Measurements from ENCODE around the gene SLC22A14.

Gene SLC22A14

DNA sequence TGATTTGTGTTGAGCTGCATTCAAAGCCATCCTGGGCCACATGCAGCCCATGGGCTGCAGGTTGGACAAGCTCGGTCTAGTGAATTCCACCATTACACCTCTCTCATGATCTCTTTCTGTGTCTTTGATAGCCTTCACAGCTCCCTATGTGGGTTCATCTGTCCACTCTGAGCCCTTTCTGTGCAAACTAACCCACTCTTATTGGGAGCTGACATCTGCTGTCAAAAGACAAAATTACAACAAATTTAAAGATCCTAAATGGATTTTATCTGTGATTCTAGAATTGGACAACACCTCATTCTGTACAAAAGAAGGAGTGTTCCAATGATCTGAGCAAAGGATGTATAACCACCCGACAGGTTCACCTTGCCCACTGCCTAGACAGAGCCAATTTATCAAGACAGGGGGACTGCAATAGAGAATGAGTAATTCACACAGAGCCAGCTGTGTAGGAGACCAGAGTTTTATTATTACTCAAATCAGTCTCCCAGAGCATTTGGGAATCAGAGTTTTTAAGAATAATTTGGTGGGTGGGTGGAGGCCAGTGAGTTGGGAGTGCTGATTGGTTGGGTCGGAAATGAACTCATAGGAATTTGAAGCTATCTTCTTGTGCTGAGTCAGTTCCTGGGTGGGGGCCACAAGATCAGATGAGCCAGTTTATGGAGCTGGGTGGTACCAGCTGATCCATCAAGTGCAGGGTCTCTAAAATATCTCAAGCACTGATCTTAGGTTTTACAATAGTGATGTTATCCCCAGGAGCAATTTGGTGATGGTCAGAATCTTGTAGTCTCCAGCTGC, 61.9 kb downstream of the SLC22A14 start:
- DNase-seq = no peak

DNA sequence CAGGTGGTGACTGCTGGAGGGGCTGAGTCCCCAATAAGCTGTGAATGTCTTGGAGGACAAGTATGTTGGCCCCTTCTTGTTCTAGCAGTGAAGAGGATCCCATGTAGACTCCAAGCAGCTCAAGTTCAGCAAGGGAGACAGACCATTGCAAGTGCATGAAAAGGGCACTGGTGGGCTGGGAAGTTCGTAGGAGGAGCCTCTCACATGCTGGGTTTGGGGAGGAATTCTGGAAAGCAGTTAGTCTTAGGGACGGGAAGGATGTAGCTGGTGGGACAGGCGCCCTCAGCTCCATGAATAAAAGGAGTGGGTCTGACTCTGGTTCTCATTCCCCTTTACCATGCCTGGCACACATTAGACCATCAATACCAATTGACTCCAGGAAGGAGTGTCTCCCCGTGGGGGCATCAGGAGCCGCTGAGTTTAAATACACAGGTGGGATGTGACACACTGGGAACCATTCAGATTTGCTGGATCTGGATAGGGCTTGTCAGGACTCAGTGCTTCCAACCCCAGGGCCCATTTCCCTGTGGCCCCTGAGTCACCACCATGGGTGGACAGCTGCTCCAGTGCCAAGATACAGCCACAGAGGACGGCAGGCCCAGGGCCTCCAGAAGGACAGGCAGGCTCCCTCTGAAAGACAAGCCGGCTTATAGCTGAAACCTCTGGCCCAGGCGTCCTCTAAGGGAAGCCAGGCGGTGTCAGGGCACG, 63.9 kb downstream of the SLC22A14 start:
- no peak for DNase-seq

DNA sequence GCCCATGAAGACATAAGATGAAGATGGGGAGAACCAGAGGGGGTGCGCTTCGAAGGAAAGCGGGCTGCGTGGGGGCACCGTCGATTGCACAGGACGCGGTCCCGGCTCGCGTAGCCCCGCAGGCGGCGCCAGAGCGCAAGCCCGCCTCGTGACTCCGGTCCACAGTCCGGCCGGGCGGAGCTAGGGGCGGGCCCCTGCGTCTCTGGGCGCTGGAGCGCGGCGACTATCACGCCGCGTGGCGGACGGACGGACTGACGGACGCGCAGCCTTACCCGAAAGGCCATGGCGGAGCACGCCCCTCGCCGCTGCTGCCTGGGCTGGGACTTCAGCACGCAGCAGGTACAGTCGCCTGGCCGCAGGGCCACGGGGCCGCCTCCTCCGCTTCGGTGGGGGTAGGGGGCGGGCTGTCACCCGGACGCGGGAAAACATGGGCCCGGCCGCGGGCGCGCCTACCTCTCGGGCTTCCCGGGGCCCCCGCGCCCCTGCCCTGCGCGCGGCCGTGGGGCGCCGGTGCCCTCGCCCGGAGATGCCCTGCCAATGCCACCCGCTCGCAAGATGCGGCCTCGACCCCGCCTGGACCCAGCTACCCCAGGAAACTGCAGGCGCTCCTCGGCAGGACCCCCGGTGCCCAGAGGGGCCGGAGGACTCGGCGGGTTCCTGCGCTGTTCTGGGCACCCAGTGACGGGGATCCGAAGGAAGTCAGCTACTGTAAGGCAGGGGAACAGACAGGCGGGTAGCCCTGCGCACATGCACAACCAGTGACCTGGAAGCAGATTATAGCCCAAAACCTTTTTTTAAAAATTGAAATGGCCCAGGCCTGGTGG, 64.7 kb downstream of the SLC22A14 start, which contains the start of gene XYLB:
Gene XYLB, plus strand, starts transcription at position 199 of the 824 bp plus-strand sequence. Its CDS starts 84 bp downstream, at position 283.
- peak in 53 of 56 donors; percentile 13 to 87 (median 62) for DNase-seq

DNA sequence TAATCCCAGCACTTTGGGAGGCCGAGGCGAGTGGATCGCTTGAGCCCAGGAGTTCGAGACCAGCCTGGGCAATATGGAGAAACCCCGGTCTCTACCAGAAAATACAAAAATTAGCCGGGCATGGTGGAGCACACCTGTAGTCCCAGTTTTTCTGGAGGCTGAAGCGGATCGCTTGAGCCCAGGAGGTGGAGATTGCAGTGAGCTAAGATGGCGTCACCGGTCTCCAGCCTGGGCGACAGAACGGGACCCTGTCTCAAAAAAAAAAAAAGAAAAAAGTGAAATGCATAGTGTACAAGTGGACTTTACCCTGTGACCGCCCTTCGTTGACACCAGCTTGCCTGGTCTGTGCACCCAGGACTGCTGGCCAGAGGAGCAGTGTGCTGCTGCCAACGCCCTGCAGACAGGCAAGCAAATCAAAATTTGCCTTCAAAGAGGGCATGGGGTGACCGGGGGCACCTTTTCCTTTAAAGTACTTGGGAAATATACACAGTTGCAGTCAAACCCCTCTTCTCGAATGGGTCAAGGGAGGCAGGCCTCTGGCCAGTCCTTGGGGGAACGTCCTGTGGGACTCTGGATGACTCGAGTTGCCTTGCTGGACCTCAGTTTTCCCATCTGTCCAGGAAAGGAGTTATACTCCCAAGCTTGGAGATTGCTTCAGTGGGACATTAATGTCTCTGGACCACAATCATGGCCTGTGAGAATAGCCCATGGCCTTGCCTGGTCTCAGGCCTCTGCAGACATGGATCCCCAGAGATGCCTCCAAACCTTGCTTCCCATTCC, 65.5 kb downstream of the SLC22A14 start:
- DNase-seq = no peak

DNA sequence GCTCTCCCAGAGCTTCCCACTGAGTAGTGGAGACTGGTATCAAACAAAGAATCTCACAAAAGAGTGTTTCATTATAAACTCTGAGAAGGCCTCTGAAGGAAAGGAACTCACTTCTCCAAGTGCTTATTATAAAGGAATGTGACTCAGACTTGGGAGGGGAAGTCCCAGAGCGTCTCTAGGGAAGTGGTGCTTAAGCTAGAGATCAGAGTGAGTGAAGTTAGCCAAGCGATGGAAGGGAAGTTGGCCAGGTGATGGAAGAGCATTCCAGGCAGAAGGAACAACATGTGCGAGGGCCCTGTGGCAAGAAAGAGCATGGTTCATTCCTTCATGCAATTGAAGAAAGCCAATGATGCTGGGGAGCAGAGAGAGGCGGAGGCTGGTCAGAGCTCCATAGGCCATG, 66.8 kb downstream of the SLC22A14 start:
- no peak for DNase-seq

DNA sequence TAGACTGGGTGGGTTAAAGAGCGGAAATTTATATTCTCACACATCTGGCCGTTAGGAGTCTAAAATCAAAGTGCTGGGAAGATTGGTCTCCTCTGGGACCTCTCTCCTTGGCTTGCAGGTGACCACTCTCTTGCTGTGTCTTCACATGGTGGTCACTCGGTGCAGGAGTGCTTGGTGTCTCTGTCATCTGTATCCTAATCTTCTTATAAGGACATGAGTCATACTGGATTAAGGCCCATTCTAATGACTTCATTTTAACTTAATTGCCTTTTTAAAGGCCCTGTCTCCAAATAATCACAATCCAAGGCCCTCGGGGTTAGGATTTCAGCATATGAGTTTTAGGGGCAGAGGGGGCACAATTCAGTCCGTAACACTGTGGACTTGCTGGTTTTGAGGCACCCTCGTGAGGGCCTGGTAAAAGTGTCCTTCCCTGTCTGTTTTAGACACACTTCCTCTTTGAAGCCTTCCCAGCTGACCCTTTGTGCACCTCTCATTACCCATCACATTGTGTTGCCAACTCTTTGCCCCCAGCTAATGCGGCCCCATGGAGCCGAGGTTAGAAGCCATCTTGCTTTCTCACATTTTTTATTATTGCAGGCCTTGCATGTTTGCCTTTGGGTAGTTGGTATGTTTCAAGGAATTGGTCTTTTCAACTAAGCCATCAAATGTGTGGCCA, 67.7 kb downstream of the SLC22A14 start:
- DNase-seq = no peak

DNA sequence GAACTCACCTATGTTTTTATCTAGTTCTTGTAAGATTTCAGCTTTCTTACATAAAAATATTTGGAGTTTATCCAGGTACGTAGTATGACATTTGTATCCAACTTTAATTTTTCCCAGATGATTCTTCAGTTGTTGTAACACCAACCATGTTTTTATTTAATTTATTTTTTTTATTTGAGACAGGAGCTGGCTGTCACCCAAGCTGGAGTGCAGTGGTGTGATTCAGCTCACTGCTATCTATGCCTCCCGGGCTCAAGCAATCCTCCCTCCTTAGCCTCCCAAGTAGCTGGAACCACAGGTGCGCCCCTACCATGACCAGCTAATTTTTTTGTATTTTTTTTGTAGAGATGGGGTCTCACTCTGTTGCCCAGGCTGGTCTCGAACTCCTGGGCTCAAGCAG, 71.1 kb downstream of the SLC22A14 start:
- no peak for DNase-seq

DNA sequence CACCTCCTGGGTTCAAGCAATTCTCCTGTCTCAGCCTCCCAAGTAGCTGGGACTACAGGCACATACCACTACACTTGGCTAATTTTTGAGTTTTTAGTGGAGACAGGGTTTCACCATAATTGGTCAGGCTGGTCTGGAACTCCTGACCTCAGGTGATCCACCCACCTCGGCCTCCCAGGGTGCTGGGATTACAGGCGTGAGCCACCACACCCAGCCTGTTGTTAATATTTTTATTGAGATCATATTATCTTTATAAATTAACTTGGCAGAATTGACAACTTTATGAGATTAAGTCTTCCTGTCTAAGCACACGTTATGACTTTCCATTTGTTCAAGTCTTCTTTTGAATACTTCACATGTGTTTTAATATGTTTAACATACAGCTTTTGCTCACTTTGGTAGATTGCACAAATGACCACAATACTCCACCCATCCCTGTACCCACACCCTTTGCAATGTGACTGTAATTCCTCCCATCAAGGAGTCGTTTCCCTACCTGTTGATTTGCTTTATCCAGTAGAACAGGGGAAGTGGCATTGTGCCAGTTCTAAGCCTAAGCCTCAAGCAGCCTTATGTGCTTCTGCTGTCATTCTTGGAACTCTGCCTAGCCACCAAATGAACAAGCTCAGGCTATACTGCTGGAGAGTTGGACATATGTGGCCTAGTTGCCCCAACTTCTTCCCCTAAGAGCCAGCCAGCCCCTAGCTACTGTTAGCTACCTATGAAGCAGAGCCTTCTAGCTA, 72.7 kb downstream of the SLC22A14 start:
- no peak for DNase-seq

DNA sequence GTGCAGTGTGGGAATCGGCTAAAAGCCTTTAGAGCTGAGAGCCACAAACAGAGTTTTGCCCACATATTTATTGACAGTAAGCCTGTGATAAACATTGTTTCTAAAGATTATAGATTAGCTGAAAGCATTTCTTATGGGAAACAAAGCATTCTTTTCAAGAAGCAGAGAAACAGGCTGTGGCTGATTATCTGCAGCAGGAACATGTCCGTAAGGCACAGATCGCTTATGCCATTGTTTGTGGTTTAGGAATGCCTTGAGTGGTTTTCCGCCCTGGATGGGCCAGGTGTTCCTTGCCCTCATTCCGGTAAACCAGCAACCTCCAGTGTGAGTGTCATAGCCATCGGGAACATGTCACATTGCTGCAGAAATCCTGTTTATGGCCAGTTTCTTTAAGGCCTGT, 76.9 kb downstream of the SLC22A14 start:
- no peak for DNase-seq

DNA sequence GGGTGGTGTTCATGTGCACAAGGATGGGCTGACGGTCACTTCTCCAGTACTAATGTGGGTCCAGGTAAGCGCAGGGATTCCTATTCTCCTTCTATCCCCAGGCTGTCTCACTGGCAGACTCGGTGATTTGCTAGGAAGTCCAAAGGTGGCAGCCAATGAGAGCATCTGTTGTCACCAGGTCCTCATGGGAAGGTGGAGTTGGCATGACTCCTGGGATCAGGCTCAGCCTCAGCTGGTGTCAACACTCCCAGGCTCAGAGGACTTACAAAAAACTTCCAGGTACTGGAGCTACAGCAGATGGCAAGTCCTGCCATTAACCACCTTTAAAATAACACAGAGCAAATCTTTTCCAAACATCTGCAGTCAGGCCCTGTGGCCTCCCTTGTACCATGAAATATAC, 78.3 kb downstream of the SLC22A14 start:
- no peak for DNase-seq

DNA sequence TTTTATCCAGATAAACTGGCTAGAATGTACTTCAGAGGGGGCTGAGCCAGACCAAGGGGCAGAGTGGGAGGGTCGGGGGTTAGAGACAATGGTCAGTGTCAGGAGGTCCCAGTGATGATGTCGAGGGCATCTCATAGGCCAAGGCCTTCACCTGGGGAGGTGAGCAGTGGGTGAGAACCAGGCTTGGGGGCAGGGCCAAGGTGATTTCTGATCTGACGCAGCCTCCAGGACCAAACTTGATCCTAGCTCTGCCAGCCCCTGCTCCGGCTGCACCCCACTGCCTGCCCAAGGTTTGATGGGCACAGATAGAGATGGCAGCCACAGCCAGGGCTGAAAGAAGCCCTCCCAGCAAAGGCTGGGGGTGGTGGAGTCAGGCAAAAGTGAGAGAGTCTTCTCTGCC, 79.4 kb downstream of the SLC22A14 start:
- DNase-seq = no peak

DNA sequence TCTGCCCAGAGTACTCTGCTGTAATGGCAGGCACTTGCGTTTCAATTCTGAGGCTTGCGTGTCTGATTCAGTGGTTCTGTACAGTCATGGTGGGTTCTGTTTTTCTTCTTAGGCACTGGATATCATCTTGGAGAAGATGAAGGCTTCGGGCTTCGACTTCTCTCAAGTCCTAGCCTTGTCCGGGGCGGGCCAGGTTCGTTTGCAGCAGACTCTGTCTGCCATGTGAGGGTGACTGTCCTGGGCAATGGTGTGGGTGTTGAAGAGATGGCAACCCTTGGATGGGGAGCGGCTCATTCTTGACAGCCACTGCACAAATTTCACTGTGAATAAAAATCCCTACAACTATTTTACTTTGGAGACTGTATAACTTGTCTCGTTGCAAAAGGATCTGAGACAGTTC, 80.7 kb downstream of the SLC22A14 start:
- DNase-seq = no peak

DNA sequence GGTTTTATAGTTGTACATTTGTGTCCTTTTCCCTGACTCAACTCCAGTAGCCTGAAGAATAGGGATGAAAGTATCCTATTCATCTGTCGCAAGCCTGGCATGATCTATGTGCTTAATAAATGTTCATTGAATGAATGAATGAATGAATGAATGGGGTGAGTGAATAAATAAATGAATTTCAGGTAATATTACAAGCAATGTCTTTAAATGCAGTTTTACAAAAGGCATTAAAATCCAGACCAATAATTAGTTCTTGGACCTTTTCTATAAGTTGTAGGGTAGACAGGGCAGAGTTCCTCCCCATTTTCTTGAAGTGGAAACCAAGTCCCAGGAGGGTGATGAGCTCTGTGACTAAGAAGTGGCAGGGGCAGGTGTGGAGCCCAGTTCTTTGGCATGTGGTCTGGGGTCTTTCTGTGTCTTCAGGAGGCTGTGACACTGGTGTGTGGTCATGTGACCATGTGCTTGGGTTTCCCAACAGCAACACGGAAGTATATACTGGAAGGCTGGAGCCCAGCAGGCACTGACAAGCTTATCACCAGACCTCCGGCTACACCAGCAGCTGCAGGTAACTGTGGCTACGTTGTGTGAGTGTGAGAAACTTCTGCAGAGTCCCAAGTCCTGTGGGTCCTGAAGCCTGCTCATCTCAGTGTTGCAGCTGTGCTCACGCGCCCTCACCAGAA, 82.8 kb downstream of the SLC22A14 start:
- no peak for DNase-seq

DNA sequence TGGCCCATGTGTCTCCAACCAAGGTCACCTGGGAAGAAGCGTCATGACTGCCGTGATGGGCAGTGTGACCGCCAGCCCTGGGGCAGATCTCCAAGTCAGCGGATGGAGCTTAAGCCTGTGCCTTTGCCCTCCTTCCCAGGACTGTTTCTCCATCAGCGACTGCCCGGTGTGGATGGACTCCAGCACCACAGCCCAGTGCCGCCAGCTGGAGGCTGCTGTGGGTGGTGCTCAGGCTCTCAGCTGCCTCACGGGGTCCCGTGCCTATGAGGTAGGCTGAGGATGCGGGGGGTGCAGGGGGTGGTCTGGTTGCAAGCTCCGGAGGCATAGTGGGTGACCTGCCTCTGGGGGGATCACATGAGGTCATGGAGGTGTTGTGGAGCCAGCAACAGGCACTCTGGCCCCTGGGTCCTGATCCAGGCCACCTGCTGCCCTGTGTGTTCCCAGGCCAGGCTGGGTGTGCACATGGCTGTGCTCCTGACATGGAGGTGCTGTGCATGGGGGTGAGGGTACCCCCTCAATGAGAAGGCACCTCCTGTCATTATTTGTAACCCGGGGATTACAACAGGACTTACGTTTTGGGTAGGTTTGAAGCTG, 83.5 kb downstream of the SLC22A14 start:
- no peak for DNase-seq

DNA sequence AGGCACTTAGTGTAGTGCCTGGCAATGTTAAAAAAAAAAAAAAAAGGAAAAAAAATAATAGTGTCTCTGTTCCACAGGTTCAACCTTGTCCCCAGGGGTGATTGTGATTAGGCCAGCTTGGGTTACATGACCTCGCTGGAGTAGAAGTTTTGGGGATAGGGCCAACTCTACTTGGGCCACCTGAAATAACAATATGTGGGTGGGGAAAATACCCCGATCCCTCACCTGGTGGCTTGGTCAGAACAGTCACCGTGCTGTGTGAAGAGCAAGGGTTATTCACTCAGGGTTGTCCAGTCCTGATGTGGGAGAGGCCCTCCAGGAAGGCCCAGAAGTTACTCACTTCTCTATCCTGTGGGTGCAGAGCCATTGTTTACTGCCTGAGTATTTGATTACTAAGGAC, 84.0 kb downstream of the SLC22A14 start:
- no peak for DNase-seq

DNA sequence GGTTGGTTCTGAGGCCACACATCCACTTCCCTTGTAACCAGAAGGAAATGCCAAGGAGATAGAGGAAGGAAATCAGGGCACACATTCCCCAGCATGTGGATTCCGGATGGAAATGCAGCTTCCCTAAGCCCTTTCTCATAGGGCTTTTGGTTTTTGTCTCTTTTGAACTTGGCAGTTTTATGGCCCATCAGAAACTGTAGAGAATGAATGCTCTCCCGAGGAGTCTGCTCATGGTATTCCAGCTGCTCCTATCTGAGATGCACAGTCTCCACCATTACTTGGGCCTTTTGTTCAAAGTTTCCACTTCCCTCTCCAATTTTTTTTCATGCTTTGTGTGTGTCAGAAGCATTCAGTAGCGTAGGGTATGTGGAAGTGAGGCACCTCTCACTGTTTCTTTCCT, 85.7 kb downstream of the SLC22A14 start:
- no peak for DNase-seq

Measured in nucleus accumbens (tissue), 56 donors.